ENCODE measurements around the gene SCYGR4.

SCYGR4 gene

GRCh38 chr2:227614246-227614645, 3.1 kb upstream of the SCYGR4 start:
- DNase-seq (ENCODE audit: low spot score) = no peak

GRCh38 chr2:227614740-227615139, 2.6 kb upstream of the SCYGR4 start, which contains the start of gene SCYGR3:
Gene SCYGR3, minus strand, starts transcription at chr2:227614840. Its CDS starts 0 bp downstream, at chr2:227614840.
- no peak for DNase-seq (ENCODE audit: low spot score)

DNA sequence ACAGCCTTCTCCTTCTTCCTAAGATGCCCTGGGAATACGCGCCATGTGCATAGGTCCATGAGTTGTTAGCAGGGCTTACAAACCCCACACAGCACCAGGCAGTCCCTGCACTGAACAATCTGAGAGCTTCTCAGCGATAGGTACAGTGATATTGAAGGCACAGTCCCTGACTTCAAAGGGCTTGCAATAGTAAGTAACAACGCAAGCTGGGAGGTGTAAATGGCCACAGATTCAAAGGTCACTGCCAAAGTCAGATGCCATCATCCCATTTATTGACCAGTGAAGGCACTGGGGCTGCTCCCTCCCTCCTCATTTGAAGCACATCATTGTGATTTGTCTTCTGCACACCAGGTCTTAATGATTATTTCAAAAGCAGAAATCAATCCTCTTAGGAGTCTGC, 2.1 kb upstream of the SCYGR4 start:
- no peak for DNase-seq (ENCODE audit: low spot score)

DNA sequence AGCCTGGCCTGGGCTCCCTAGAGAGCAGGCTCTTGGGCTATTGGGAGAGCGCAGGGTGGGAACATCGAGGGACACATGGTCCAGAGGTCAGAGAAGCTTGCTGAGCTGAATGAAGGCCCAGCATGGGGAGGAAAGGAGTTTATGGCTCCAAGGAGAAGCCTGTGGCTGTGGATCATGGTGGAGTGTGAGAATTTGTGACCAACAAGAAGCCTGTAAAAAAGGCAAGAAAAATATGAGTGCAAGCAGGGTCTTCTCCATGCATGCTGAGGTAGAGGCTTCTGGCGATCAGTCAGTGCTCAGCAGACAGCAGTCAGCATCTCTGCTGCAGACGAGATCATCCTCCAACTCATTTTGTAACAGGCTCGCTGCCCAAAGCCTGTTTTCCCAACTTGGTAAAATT, 1.4 kb upstream of the SCYGR4 start:
- DNase-seq (ENCODE audit: low spot score) = no peak

GRCh38 chr2:227616631-227617030, 667 bp upstream of the SCYGR4 start:
- DNase-seq (ENCODE audit: low spot score) = no peak

DNA sequence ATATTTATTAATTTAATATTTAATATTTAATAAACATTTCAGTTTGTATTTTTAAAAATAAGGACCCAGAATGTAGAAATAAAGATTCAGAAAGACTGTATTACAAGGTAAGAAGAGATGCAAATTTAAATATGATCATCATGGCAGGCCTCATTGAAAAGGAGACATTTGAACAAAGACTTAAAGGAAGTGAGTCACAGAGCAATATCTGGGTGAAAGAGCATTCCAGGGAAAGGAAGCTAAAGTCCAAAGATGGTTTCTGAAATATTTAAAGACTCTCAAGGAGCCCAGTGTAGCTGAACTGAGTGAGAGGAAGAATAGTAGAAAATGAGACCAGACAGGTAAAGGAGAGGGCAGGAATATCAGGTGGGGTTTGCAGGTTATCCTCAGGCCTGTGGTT, 5.9 kb downstream of the SCYGR4 start:
- peak; percentile 56 for DNase-seq (ENCODE audit: low spot score)

- DNase-seq (ENCODE audit: low spot score) = no peak
Measured at GRCh38 chr2:227625420-227625819, 8.1 kb downstream of the SCYGR4 start.

GRCh38 chr2:227626580-227627151, 9.4 kb downstream of the SCYGR4 start:
- DNase-seq (ENCODE audit: low spot score) = no peak

DNA sequence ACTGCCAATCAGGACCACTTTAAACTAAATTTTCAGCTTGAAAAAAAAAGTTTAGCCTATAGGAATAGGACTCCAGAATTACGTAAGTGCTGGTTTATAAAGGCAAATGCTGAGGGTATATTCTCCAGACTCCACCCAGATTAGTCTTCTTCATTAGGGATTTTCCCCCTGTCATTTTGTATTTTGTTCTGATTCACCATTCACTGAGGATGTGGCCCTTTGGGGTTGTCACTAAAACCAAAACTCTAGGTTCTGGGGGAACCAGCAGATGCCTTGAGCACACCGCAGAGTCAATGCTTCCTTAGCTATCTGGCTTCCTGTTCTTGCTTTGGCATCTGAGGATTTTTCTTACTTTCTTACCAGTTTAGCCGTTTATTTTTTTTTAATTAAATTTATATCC, 10.5 kb downstream of the SCYGR4 start:
- no peak for DNase-seq (ENCODE audit: low spot score)

DNA sequence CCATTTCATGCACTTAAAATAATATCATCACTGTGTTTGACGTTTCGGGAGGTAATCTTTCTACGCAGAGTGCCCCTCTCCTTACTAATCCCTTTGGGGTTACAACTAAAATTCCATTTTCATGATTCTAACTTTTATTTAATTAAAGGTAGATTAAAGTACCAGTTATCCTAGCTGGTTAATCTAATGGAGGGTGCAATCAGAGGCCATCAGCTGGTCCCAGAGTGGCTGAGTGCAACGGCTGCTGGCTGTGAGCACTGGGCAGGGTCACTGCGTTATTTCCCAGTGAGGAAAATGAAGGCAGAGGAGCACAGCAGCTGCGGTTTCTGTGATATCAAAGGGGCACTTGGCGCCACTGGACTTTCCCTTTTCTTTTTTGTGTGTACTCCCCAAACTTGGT, 12.1 kb downstream of the SCYGR4 start:
- DNase-seq (ENCODE audit: low spot score) = no peak

DNA sequence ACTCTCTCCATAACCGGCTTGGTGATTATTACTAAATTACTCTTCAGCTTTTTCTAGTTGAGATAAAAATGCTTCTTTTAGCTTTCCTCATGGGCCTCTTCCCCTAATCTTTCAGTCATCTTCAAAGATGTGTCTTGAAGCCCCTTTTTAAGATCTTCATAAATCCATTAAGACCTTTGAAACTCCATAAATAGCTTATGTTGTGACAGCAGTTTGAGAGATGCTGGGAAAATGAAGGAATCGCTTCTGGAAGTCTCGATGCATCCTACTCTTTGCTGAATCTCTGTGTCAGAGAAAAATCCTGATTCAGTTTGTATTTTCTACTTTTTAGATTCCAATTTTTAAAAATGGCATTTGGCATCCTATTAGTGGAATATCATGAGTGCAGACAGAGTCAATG, 13.0 kb downstream of the SCYGR4 start:
- DNase-seq (ENCODE audit: low spot score) = no peak

DNA sequence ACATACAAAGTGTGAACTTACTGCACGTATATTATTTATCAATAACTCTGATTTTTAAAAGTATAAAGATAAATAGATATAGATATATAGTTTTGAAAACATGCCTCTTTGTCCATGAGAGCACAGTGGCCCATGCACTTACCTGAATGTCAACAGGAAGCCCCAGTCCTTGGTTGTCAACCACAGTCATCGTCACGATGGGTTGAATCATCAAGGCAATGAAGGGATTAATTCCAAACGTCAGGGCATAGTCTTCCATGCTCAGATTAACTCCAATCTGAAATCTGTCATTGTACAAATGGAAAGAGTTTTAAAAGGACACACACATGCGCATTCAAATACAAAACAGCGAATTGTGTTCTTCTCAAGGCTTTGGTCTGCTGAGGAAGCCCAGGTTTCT, 15.5 kb downstream of the SCYGR4 start:
- DNase-seq (ENCODE audit: low spot score) = no peak

DNA sequence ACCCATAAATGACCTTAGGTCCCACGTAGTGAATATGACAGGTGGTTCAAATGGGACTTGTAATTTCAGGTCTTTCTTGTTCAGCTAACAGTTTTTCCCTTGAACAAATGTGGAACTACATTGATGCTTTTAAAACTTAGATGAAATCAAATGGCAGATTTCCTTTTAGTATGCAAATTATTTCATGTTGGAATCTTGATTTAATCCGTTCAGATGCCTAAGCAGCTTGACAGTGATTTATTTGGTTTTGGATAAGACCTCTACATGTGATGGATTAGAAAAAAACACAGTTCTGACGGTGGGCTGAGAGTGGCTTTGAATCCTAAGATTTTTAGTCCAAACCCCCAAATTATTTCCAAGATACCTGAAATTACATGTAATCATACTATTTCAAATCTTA, 16.9 kb downstream of the SCYGR4 start:
- no peak for DNase-seq (ENCODE audit: low spot score)

DNA sequence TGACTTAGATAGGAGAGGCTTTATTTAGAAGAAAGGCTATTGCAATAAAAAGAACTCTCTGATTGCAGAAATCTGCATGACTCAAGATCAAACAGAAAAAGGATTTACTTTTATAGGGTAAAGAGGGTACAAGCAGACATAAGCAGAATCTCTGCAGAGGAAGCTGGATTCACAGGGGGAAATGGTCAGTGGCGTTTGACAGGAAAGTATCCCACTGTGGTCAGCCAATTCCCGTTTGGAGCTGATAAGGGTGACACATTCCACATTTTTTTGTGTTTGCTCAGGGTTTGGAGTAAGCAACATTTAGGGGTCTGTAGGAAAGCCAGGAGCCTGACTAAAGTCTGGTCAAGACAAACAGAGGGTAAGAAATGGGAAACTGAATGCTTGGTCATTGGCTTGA, 25.4 kb downstream of the SCYGR4 start:
- no peak for DNase-seq (ENCODE audit: low spot score)

GRCh38 chr2:227643990-227644551, 26.8 kb downstream of the SCYGR4 start:
- no peak for DNase-seq (ENCODE audit: low spot score)

- DNase-seq (ENCODE audit: low spot score) = peak; percentile 13
Measured at GRCh38 chr2:227653419-227653818, 36.1 kb downstream of the SCYGR4 start.

GRCh38 chr2:227654426-227654825, 37.1 kb downstream of the SCYGR4 start:
- DNase-seq (ENCODE audit: low spot score) = no peak

GRCh38 chr2:227655454-227655853, 38.2 kb downstream of the SCYGR4 start:
- peak; percentile 90 for DNase-seq (ENCODE audit: low spot score)

GRCh38 chr2:227657199-227657845, 40.0 kb downstream of the SCYGR4 start:
- no peak for DNase-seq (ENCODE audit: low spot score)

DNA sequence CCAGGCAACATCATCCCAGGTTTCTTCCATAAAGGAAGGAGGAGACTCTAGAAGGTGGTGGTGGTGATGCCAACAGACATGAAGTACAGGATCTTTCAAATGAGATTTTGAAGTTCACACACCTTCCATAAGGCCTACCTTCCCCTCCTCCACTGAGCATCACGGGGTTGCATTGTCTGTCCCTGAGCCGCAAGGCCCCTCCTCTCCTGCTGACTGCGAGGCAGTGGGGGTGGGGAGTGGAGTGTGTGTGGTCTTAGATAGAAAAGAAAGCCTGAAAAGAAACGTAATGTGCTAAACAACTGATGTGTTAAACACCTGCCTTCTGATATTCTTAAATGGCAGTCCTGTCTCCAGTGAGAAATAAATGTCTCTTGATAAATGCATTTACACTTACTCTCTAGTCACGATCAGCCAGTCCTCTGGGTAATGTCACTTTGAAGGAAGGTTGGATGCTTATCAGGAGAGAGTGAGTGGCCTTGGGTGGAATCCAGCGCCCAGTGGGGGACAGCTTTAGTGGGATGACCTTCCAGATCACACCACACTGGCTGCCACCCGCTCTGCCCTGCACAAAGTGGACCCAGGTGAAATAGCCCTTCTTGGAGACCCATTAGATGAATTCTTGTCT, 43.8 kb downstream of the SCYGR4 start:
- DNase-seq (ENCODE audit: low spot score) = no peak

DNA sequence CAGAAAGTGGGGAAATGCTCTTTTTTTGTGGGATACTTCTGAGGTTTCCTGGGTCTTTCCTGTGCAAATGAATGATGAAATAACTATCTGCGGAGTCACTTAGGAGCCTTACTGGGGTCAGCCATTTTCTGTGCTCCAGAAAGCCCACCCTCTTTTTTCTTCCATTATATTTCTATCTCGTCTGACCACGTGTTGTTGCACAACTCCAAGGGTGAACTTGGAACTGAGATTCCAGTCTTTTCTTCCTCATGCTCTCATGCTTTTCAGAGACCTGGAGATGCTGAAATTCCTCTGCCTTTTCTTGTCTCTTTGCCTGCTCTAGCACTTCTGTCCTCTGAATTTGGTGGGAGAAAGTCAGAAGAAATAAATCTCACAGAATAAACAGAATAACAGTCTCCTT, 44.5 kb downstream of the SCYGR4 start:
- no peak for DNase-seq (ENCODE audit: low spot score)

DNA sequence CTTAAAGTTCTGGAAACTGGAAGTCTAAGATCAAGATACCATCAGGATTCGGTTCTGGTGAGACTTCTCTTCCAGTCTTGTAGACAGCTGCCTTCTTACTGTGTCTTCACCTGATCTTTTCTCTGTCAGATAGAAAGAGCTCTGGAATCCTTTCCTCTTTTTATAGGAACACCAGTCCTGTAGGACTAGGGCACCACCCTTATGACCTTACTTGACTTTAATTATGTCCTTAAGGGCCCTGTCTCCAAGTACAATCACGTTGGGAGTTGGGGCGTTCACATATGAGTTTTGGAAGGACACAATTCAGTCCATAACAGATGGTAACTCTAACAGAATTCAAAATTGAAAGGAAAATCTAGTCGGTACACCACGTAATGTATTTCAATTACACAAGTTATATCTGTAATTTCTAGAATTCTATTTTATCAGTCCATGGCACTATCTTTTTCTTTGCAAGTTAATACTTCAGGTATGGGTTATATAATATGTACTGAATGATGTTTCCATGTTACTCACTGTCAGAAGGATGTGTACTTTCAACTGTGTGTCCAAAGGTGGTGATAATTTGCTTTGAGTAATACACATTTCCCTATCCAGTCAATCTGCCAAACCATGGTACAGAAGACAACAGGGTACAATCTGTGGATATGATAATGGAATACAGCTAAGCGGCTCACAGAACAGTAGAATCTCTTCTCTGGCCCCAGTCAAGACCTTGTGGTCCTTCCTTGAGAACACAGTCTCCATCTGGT, 48.1 kb downstream of the SCYGR4 start:
- no peak for DNase-seq (ENCODE audit: low spot score)

Measured in GM03348 (cell line).